ENCODE data around the gene KRTAP10-12. TPM values are rescaled to one million over a fixed set of nuclear protein-coding genes. Genes with fewer than 3 reads are reported as not detected.
"Not testable (repeated sequence)": the region's sequence is repeated elsewhere in the genome, so short reads cannot be mapped to it uniquely, and the experiment has no call there.

KRTAP10-12 gene
- total RNA-seq: not detected

- in situ Hi-C loops (cut with MboI; ENCODE audit: low pct_ligation_motif_present in 1 of 4, low pct_unique_long_range_greater_than_20kb in 1 of 4, low sequenced_read_pairs in 3 of 4): loop anchor here in 2 of 4 donors (25.0 kb wide), 1 partner anchor 110 kb away; the partner anchor contains the start of genes KRTAP10-5 (in 2 of the 2) and KRTAP10-6 (in 2 of the 2)
- Histone ChIP-seq H3K9me3 (peaks cover 10% of the 10 kb centered on the region in 2 donors), H3K27me3 (peaks cover 77% of the 10 kb centered on the region)
- H3K36me3 ChIP-seq; H3K4me3 ChIP-seq; H3K4me1 ChIP-seq; intact Hi-C loops (cut with DNase I; ENCODE audit: low total_unique reads); H3K27ac ChIP-seq; DNase-seq: not testable (repeated sequence)
- WGBS, 2 donors (ENCODE audit: low coverage in 1 of 2): 43% methylated on average over 21 of the region's 21 CpGs; no CpG with 5 or more reads in 1 of the 2 donors
These were observed at the start of gene KRTAP10-12 for GRCh38 chr21:44697172-44697810. Gene KRTAP10-12, plus strand, starts transcription at chr21:44697172. Its CDS starts 30 bp downstream, at chr21:44697202.

DNA sequence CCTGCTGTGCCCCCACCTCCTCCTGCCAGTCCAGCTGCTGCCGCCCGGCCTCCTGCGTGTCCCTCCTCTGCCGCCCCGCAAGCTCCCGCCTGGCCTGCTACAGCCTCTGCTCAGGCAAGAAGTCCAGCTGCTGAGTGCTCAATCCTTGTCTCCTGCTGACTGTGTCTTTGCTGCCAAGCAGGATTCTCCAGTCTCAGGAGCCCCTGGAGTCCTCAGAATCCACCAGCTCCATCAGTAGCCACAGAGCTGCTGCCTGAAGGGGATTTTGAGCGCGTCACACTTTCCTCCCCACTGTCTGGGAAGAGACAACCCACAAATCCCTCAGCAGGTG, 49.8 kb upstream of the KRTAP10-12 start:
- intact Hi-C loops (cut with DNase I; ENCODE audit: low total_unique reads) (no loop called here), in situ Hi-C loops (cut with MboI; ENCODE audit: low pct_ligation_motif_present in 1 of 4, low pct_unique_long_range_greater_than_20kb in 1 of 4, low sequenced_read_pairs in 3 of 4) (no loop called here)
- H3K4me1 ChIP-seq: no peaks in the 10 kb centered on the region
- H3K36me3 ChIP-seq: no peaks in the 10 kb centered on the region
- WGBS, 2 donors (ENCODE audit: low coverage in 1 of 2): 58% methylated on average over 8 of the region's 8 CpGs; no CpG with 5 or more reads in 1 of the 2 donors
- no peak overlapping the region for H3K27ac ChIP-seq
- peaks cover 0 to 4% of the 10 kb centered on the region in 2 donors for H3K9me3 ChIP-seq
- DNase-seq: no peak
- peaks cover 7% of the 10 kb centered on the region for H3K27me3 ChIP-seq
- no peak overlapping the region for H3K4me3 ChIP-seq
- TF ChIP-seq CTCF (IDR thresholded peaks at IDR 0.05) (no peak), POLR2A (IDR thresholded peaks at IDR 0.05) (no peak), EP300 (IDR thresholded peaks at IDR 0.05; ENCODE audit: low read depth) (no peak), POLR2AphosphoS5 (IDR thresholded peaks at IDR 0.05) (no peak)

DNA sequence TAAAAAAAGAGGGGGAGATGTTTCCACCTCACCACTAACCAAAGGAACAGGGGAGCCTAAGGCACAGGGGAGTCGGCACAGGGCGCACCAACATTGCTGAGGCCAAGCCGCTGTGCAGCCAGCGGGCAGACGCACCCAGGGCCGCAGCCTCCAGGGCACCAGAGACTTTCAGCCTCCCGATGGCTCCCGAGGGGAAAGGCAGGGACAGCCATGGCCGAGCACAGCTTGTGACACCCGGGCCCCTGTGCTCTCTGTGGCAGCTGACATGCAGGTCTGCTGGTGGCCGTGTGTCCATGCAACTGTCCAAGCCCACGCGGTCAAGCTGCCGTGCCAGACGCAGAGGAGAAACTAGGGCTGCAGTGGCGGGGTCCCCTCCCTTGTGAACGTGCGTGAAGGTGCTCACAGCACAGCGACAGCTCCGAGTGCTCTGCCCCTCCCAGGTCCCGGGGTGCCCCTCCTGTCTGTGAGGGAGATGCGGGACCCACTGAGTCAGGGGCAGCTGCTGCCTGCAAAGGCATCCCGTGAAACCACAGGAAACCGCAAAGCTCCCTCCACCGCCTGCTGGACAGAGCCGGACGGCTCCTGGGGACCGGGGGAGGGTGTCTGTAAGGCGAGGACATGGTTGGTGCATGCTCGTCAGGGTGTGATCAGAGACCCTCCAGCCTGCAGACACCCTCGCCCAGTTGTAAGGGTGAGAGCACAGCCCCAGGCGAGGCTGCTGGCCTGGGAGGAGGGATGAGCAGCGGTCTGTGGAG, 48.2 kb upstream of the KRTAP10-12 start:
- TF ChIP-seq CTCF (IDR thresholded peaks at IDR 0.05): no peak
- TF ChIP-seq EP300 (IDR thresholded peaks at IDR 0.05; ENCODE audit: low read depth): no peak
- TF ChIP-seq POLR2A (IDR thresholded peaks at IDR 0.05): no peak
- no peak for TF ChIP-seq POLR2AphosphoS5 (IDR thresholded peaks at IDR 0.05)
- H3K27me3 ChIP-seq: peaks cover 7% of the 10 kb centered on the region
- H3K4me3 ChIP-seq: no peak overlapping the region
- intact Hi-C loops (cut with DNase I; ENCODE audit: low total_unique reads) (no loop called here), in situ Hi-C loops (cut with MboI; ENCODE audit: low pct_ligation_motif_present in 1 of 4, low pct_unique_long_range_greater_than_20kb in 1 of 4, low sequenced_read_pairs in 3 of 4) (no loop called here)
- DNase-seq: no peak
- no peaks in the 10 kb centered on the region for H3K4me1 ChIP-seq
- H3K9me3 ChIP-seq: peaks cover 0 to 4% of the 10 kb centered on the region in 2 donors
- 75% methylated on average over 27 of the region's 33 CpGs; no CpG with 5 or more reads in 1 of the 2 donors for WGBS, 2 donors (ENCODE audit: low coverage in 1 of 2)
- no peaks in the 10 kb centered on the region for H3K36me3 ChIP-seq
- H3K27ac ChIP-seq: no peak overlapping the region

DNA sequence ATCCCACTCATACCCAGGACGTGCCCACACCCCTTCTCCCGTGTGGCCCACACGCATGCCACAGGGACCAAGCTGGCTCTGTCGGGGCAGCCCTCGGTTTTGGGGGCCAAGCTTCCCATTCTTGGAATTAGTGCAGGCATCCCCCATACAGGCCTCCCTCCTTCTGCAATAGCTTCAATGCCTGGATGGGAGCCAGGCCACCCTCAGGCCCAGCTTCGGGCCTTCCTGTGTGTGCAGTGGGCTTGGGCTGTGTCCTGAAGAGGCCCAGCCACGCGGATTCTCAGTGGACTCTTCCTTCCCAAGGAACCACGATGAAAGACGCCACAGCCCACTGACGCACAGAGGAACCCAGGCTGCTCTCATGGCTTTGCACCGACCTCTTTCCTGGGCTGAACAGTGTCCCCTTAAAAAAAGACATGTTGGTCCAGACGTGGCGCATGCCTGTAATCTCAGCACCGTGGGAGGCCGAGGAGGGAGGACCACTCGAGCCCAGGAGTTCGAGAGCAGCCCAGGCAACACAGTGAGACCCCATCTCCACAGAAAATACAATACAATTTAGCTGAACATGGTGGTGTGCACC, 47.4 kb upstream of the KRTAP10-12 start:
- no peak overlapping the region for H3K27ac ChIP-seq
- peaks cover 7% of the 10 kb centered on the region for H3K27me3 ChIP-seq
- DNase-seq: no peak
- TF ChIP-seq POLR2A (IDR thresholded peaks at IDR 0.05) (no peak), EP300 (IDR thresholded peaks at IDR 0.05; ENCODE audit: low read depth) (no peak), CTCF (IDR thresholded peaks at IDR 0.05) (no peak), POLR2AphosphoS5 (IDR thresholded peaks at IDR 0.05) (no peak)
- H3K36me3 ChIP-seq: no peaks in the 10 kb centered on the region
- H3K4me3 ChIP-seq: no peak overlapping the region
- no peaks in the 10 kb centered on the region for H3K4me1 ChIP-seq
- 60 to 81% methylated on average over 1 to 18 of the region's 18 CpGs for WGBS, 2 donors (ENCODE audit: low coverage in 1 of 2)
- peaks cover 0 to 4% of the 10 kb centered on the region in 2 donors for H3K9me3 ChIP-seq
- intact Hi-C loops (cut with DNase I; ENCODE audit: low total_unique reads) (no loop called here), in situ Hi-C loops (cut with MboI; ENCODE audit: low pct_ligation_motif_present in 1 of 4, low pct_unique_long_range_greater_than_20kb in 1 of 4, low sequenced_read_pairs in 3 of 4) (no loop called here)

All from transverse colon (tissue), 4 donors.